ENCODE results near the gene TENM3. TPM values are rescaled to one million over a fixed set of nuclear protein-coding genes. Genes with fewer than 3 reads are reported as not detected.

TENM3 gene
- total RNA-seq, 4 donors from 2014 or later = 0.64 to 5.5 (median 2.1) TPM

DNA sequence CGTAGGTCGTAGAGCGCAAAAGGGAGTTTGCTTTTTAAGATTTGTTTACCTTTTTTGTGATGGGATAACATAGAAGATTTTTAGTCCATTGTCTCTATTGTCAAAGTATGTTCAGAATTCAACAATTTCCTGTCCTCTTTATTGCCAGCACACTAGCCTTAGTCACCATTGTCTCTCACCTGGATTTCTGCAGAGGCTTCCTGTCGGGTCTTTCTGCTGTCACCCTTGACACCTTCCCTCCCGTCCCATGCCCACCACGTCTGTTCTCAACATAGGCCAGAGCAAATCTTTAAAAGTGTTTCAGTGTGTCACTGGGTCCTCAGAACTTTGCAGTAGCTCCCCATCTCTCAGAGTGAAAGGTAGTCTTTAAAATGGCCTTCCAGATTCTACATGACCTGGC is 323.9 kb downstream of the TENM3 start:
- no peaks in the 10 kb centered on the region for H3K27me3 ChIP-seq
- H3K4me3 ChIP-seq = no peak overlapping the region
- H3K36me3 ChIP-seq = no peaks in the 10 kb centered on the region
- no peak for DNase-seq
- intact Hi-C loops (cut with DNase I) = no loop called here
- no peaks in the 10 kb centered on the region for H3K4me1 ChIP-seq
- TF ChIP-seq, protein P1, sequence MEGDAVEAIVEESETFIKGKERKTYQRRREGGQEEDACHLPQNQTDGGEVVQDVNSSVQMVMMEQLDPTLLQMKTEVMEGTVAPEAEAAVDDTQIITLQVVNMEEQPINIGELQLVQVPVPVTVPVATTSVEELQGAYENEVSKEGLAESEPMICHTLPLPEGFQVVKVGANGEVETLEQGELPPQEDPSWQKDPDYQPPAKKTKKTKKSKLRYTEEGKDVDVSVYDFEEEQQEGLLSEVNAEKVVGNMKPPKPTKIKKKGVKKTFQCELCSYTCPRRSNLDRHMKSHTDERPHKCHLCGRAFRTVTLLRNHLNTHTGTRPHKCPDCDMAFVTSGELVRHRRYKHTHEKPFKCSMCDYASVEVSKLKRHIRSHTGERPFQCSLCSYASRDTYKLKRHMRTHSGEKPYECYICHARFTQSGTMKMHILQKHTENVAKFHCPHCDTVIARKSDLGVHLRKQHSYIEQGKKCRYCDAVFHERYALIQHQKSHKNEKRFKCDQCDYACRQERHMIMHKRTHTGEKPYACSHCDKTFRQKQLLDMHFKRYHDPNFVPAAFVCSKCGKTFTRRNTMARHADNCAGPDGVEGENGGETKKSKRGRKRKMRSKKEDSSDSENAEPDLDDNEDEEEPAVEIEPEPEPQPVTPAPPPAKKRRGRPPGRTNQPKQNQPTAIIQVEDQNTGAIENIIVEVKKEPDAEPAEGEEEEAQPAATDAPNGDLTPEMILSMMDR (IDR thresholded peaks at IDR 0.05) = no peak
- no peak for TF ChIP-seq POLR2A (IDR thresholded peaks at IDR 0.05)
- 69 to 77% methylated on average over 6 of the region's 6 CpGs for WGBS, 2 donors
- no peak overlapping the region for H3K27ac ChIP-seq
- H3K9me3 ChIP-seq = no peaks in the 10 kb centered on the region

DNA sequence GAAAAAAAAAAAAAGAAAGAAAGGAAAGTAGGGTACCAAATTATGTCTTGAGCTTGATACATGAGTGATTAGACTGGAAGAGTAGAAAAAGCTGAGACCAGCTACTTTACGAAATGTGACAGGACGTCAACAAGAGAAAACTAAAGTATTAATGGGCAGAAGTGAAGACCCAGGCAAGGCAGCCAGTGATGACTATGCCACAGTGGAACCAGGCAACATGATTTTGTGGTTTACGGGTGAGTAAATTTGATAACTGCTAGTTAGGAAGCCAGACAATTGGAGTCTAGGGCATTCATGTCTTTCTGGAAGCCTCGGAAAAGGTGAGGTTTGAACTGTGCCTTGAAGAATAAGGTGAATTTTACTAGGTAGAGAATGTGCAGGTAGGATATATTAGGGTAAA is 326.4 kb downstream of the TENM3 start:
- no peak overlapping the region for H3K27ac ChIP-seq
- DNase-seq = no peak
- H3K27me3 ChIP-seq = no peaks in the 10 kb centered on the region
- TF ChIP-seq, protein P1 (IDR thresholded peaks at IDR 0.05) = no peak
- TF ChIP-seq POLR2A (IDR thresholded peaks at IDR 0.05) = no peak
- H3K4me1 ChIP-seq = peaks cover 0 to under 1% (median 0%) of the 10 kb centered on the region in 3 donors
- H3K9me3 ChIP-seq = no peaks in the 10 kb centered on the region
- no peak overlapping the region for H3K4me3 ChIP-seq
- H3K36me3 ChIP-seq = no peaks in the 10 kb centered on the region
- intact Hi-C loops (cut with DNase I) = no loop called here
- 89 to 93% methylated on average over 4 of the region's 4 CpGs for WGBS, 2 donors

DNA sequence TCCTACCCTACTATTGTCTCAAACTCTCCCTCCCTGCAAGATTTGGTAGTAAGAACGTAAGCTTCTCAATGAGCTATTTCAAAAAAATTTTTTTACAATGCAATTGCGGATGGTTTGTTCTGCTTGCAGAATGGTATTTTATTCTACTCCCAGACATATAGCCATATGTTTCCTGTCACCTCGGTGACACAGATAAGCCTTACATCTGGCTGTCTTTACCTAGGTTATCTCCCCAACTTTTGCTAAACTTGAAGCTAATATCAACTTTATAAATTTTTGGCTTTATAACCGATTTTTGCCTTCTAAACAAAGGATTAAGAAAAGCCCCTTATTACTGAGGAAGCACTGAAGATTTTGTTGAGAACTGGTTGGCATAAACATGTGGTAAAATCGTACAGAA is 331.5 kb downstream of the TENM3 start:
- WGBS, 2 donors = 54 to 60% methylated on average over 5 of the region's 5 CpGs
- Histone ChIP-seq H3K36me3 (no peaks in the 10 kb centered on the region), H3K4me3 (no peak overlapping the region)

DNA sequence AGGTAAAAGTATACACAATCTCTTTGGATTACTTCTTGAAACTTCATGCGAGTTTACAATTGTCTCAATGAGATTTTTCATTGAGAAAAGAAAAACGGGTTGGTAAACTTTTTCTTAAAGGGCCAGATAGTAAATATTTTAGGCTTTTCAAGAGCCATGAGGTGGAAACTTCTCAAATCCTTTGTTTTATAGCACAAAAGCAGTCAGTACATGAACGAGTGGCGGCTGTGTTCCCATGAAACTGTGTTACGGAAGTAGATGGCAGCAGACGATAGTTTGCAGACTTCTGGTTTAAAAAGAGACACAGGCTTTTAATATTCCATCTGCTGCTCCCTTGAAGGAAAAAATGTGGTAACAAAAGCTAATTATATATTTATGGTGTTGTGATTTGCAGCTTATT is 332.0 kb downstream of the TENM3 start:
- Histone ChIP-seq H3K4me1 (peaks cover 0 to 10% (median 0%) of the 10 kb centered on the region in 3 donors), H3K36me3 (no peaks in the 10 kb centered on the region), H3K27ac (no peak overlapping the region), H3K27me3 (no peaks in the 10 kb centered on the region), H3K4me3 (no peak overlapping the region), H3K9me3 (no peaks in the 10 kb centered on the region)
- TF ChIP-seq POLR2A (IDR thresholded peaks at IDR 0.05) = no peak
- TF ChIP-seq, protein P1 (IDR thresholded peaks at IDR 0.05) = no peak
- intact Hi-C loops (cut with DNase I) = no loop called here
- no peak for DNase-seq
- 16 to 26% methylated on average over 6 of the region's 6 CpGs for WGBS, 2 donors

More for the DNA sequence above, 331.5 kb downstream of the TENM3 start:
- Histone ChIP-seq H3K27ac (no peak overlapping the region), H3K9me3 (no peaks in the 10 kb centered on the region), H3K4me1 (peaks cover 0 to 10% (median 0%) of the 10 kb centered on the region in 3 donors), H3K27me3 (no peaks in the 10 kb centered on the region)
- DNase-seq = no peak
- intact Hi-C loops (cut with DNase I) = no loop called here
- TF ChIP-seq, protein P1 (IDR thresholded peaks at IDR 0.05) = no peak
- no peak for TF ChIP-seq POLR2A (IDR thresholded peaks at IDR 0.05)

DNA sequence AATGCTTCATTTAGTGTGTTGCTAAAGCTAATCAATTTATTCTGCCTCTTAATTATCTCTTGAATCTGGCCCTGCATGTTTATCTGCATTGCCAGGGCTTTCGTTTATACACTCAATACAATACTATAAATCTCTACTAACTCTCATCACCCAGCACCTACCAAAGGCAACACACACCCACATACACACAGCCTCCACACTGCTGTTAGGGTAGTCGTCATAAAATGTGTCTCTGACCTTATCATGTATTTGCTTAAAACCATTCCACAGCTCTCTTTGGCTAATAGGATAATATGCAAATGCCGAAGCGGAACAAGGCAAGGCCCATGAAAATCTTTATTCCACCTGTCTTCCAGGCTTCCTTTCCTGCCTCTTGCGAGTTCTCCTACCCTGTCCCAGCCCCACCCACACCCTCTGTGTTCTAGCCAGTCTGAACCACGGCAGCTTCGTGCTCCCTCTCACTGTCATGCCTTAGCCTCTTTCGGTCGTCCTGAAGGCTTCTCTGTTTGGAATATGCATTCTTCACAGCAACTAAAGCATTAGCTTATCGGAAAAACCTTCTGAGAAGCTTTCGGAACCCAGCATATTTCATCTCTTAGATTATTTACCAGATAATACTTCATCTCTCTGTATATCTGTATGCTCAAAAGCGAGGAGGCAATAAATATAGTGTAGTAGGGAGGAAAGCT is 333.5 kb downstream of the TENM3 start:
- H3K27me3 ChIP-seq = no peaks in the 10 kb centered on the region
- H3K27ac ChIP-seq = no peak overlapping the region
- TF ChIP-seq POLR2A (IDR thresholded peaks at IDR 0.05) = no peak
- TF ChIP-seq, protein P1 (IDR thresholded peaks at IDR 0.05) = no peak
- H3K4me1 ChIP-seq = peaks cover 0 to 10% (median 0%) of the 10 kb centered on the region in 3 donors
- WGBS, 2 donors = 41 to 70% methylated on average over 12 of the region's 12 CpGs
- intact Hi-C loops (cut with DNase I) = no loop called here
- H3K4me3 ChIP-seq = no peak overlapping the region
- DNase-seq = no peak
- no peaks in the 10 kb centered on the region for H3K36me3 ChIP-seq
- no peaks in the 10 kb centered on the region for H3K9me3 ChIP-seq

All from esophagus squamous epithelium (tissue), 5 donors.